Activated T-cell treated with anti-CD3 and anti-CD28 coated beads, Interleukin-2, amount 50 U/mL, for 24 hours (primary cell): Measurements from ENCODE around the gene SFN.
"Not testable (repeated sequence)": the region's sequence is repeated elsewhere in the genome, so short reads cannot be mapped to it uniquely, and the experiment has no call there.

ENCODE experiments used
- DNase-seq: peaks from one replicate; pipeline ENCODE4 v3.0.0-alpha.2; 2020
- H3K27ac Mint-ChIP-seq: 2 replicates; pipeline ENCODE4 v1.8.0; 2020; ENCODE audit warnings: mild to moderate bottlenecking, mixed read lengths
- H3K27me3 Mint-ChIP-seq: 2 replicates; pipeline ENCODE4 v1.8.0; 2020; ENCODE audit warnings: mixed read lengths
- H3K36me3 Mint-ChIP-seq: 2 replicates; pipeline ENCODE4 v1.8.0; 2020; ENCODE audit warnings: low read depth, mixed read lengths
- H3K4me1 Mint-ChIP-seq: 2 replicates; pipeline ENCODE4 v1.8.0; 2020; ENCODE audit warnings: low read depth, mixed read lengths
- H3K4me3 Mint-ChIP-seq: 2 replicates; pipeline ENCODE4 v1.8.0; 2020; ENCODE audit warnings: mild to moderate bottlenecking, moderate library complexity, mixed read lengths
- H3K9me3 Mint-ChIP-seq: 2 replicates; pipeline ENCODE4 v1.8.0; 2020; ENCODE audit warnings: mixed read lengths

The SFN gene

DNA sequence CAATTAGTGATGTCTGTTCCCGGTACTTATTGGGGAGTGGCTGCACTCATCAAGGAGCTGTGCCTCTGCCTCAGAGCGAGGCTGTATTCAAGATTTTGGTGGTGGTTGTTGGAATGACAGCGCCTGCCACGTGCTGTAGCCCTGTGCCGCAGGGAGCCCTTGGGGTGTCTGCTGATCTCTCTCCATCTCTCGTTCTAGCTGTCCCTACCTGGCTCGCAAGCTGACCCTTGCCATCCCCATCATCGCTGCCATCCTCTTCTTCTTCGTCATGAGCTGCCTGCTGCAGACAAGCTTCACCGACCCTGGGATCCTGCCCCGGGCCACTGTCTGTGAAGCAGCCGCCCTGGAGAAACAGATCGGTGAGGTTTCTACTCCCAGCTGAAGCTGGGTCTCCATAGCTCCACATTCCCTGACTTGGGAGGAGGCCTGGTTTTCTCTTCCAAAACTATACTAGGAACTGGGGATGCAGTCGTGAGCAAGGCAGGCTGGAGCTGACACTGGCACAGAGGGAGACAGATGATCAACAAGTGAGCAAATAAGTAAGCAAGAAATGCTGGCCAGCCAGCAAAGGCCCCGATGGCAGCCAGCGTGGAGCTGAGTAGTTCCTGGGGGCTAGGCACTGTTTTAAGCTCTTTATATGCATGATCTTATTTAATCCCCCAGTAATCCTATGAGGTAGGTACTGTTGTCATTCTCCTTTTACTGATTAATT, 30.5 kb upstream of the SFN start:
- Mint-ChIP-seq H3K4me1 (peaks cover 75% of the 10 kb centered on the region), H3K27me3 (no peaks in the 10 kb centered on the region), H3K9me3 (no peaks in the 10 kb centered on the region), H3K4me3 (peak overlapping the region; percentile 70), H3K36me3 (peaks cover 90% of the 10 kb centered on the region), H3K27ac (peak overlapping the region; percentile 98)
- DNase-seq: no peak

DNA sequence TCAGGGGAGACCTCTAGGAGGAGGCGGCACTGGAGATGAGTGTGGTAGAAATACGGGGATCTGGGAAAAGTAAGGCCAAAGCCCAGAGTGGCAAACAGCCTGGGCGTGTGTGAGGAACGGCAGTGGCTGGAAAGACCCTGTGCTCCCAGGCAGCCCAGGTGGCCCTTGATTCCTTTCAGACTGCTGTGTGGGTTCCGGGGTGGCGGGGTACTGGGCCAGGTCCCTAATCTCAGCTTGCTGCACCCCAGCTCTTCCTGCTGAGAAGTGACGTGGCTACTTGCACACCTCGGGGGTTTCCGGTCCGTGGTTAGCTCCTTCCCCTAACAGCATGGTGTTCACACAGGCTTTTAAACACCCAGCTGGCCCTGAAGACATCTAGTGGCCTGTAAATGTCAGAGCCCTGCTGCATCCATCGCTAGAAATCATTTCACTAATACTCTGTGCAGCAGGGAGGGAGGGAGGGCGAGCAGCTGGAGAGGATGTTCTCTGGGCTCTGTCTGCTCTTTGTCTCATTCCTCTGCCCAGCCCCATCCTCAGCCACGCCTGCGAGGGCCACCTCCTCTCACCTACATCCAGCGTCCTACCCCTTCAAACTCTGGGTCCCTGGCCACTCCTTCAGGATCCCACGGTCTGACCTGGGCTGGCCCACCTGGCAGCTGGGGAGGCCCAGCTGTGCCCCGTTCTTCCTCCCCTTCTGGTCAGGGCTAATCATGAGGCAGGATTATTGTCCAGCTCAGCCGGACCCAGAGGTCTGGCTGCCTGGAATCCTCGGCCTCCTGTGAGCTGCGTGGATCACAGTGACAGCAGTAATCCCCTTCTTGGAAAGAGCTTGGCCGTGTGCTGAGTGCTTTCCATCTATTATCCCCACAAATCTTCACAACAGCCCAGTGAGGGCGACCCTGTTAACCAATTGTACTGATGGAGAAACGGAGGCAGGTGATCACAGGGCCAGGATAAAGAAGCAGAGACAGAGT, 29.2 kb upstream of the SFN start:
- peak overlapping the region; percentile 70 for H3K4me3 Mint-ChIP-seq
- peak overlapping the region; percentile 98 for H3K27ac Mint-ChIP-seq
- H3K36me3 Mint-ChIP-seq: peaks cover 91% of the 10 kb centered on the region
- peak; percentile 82 for DNase-seq
- H3K9me3 Mint-ChIP-seq: no peaks in the 10 kb centered on the region
- H3K27me3 Mint-ChIP-seq: no peaks in the 10 kb centered on the region
- peaks cover 71% of the 10 kb centered on the region for H3K4me1 Mint-ChIP-seq

DNA sequence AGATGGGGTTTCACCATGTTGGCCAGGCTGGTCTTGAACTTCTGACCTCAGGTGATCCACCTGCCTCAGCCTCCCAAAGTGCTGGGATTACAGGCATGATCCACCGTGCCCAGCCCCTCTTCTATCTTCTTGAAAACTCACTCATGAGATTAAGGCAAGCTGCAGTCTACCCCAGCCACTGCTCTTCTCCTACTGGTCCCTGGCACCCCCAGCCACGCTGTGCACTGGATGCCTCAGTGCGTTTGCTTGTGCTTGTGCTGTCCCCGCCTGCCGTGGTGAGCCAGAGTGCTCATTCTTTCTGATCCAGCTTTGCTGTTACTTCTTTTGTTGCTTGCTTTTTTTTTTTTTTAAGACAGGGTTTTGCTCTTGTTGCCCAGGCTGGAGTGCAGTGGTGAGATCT, 25.3 kb upstream of the SFN start:
- not testable (repeated sequence) for H3K4me3 Mint-ChIP-seq, H3K9me3 Mint-ChIP-seq, H3K27me3 Mint-ChIP-seq, DNase-seq
- peaks cover 52% of the 10 kb centered on the region for H3K4me1 Mint-ChIP-seq
- peaks cover 88% of the 10 kb centered on the region for H3K36me3 Mint-ChIP-seq
- H3K27ac Mint-ChIP-seq: peak overlapping the region; percentile 71

DNA sequence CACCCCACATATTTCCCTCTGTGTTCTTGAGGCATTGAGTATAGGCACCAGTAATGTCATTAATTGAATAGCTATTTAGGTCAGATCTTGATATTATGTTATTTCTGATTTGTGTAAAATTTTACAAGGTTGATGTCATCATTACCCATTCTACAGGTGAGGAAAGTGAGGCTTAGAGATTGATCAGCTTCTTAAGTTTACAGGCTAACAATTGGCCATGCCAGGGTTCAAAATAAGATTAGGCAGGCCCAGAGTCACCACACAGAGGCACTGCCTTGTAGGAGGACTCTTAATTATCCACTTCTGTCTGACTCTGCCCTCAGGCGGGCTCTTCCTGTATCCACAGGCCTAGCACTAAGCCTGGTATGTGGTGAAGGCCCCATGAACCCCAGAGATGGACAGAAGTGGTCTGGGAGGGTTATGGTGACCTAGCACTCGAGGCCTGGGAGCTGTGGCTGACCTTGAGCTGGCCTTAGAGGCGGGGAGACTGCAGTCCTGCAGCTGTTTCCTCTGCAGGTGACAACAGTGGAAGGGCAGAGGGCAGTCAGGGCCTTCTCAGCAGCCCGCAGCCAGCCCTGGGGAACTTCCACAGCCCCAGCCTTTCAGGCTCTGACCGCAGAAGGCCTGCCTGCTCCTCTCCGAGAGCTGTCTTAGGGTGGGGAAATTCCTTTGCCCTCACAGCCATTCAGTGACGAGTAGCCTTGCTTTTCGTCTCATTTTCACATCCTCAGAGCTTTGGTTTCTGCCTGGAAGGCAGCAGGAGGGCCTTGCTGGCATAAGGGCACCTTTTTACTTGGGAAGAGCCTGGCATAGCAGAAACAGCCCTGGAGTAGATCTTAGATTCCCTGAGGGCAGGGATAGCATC, 24.2 kb upstream of the SFN start:
- Mint-ChIP-seq H3K4me3 (peak overlapping the region; percentile 12), H3K36me3 (peaks cover 86% of the 10 kb centered on the region), H3K27ac (peak overlapping the region; percentile 92), H3K27me3 (no peaks in the 10 kb centered on the region), H3K4me1 (peaks cover 43% of the 10 kb centered on the region), H3K9me3 (no peaks in the 10 kb centered on the region)
- peak; percentile 66 for DNase-seq

DNA sequence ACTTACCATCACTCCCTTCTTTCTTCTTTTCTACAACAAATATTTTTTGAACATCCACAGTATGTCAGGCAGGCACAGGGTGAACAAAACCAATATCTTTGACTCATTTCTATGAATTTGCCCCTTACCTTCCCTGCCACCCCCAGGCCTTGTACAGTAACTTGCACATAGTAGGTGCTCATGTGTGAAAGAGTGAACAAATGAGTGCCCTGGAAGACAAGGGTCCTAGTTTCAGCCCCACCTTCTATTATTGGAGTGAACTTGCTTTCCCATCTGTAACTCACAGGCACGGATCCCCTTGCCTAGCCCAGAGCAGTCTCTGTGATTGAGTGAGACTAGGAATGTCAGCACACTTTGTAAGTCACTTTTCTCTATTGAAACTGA, 23.6 kb upstream of the SFN start:
- H3K36me3 Mint-ChIP-seq: peaks cover 86% of the 10 kb centered on the region
- H3K4me1 Mint-ChIP-seq: peaks cover 41% of the 10 kb centered on the region
- H3K4me3 Mint-ChIP-seq: no peak overlapping the region
- H3K27me3 Mint-ChIP-seq: no peaks in the 10 kb centered on the region
- peak overlapping the region; percentile 92 for H3K27ac Mint-ChIP-seq
- no peaks in the 10 kb centered on the region for H3K9me3 Mint-ChIP-seq
- no peak for DNase-seq

DNA sequence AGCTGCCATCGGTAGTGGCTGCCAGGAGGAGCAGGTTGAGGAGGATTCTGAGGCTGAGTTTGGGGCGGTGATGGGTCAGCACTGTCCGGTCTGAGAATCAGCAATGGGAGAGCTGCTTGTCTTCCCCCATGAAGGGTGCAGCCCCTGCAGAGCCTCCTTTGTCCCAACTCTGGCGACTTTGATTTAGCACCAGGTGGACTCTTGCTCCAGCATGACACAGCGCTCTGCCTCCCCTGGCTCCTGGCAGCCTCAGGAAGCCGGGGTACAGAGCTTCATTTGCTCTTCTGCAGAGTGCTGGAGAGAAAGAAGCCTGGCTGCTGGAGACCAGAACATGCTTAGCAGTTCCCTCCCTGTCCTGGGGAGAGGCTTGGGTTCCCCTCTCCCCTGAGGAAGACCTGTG, 23.2 kb upstream of the SFN start:
- H3K27ac Mint-ChIP-seq: peak overlapping the region; percentile 92
- H3K4me3 Mint-ChIP-seq: no peak overlapping the region
- peaks cover 86% of the 10 kb centered on the region for H3K36me3 Mint-ChIP-seq
- no peaks in the 10 kb centered on the region for H3K9me3 Mint-ChIP-seq
- H3K27me3 Mint-ChIP-seq: no peaks in the 10 kb centered on the region
- no peak for DNase-seq
- H3K4me1 Mint-ChIP-seq: peaks cover 41% of the 10 kb centered on the region

DNA sequence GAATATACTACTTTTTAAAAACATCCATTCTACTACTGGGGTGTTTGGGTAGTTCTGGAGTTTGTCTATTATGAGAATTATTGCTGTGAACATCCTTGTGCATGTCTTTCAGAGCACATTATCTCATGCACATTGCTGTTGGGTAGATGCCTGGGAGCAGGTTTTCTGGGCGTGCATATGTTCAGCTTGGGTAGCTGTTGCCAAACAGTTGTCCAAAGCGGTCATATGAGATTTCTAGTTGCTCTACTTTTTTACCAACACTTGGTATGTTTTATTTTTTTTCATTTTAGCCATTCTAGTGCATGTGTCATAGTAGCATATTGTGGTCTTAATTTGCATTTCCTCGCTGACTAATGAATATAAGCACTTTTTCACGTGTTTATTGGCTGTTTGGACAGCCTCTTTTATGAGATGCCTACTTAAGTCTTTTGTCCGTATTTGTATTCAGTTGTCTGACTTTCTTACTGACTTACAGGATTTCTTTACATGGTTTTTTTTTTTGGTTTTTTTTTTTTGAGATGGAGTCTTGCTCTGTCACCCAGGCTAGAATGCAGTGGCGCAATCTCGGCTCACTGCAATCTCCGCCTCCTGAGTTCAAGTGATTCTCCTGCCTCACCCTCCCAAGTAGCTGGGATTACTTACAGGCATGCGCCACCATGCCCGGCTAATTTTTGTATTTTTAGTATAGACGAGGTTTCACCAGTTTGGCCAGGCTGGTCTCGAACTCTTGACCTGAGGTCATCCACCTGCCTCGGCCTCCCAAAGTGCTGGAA, 18.3 kb upstream of the SFN start:
- H3K36me3 Mint-ChIP-seq: peaks cover 85% of the 10 kb centered on the region
- no peak overlapping the region for H3K4me3 Mint-ChIP-seq
- no peaks in the 10 kb centered on the region for H3K9me3 Mint-ChIP-seq
- H3K27ac Mint-ChIP-seq: no peak overlapping the region
- peaks cover 21% of the 10 kb centered on the region for H3K4me1 Mint-ChIP-seq
- no peak for DNase-seq
- H3K27me3 Mint-ChIP-seq: no peaks in the 10 kb centered on the region

DNA sequence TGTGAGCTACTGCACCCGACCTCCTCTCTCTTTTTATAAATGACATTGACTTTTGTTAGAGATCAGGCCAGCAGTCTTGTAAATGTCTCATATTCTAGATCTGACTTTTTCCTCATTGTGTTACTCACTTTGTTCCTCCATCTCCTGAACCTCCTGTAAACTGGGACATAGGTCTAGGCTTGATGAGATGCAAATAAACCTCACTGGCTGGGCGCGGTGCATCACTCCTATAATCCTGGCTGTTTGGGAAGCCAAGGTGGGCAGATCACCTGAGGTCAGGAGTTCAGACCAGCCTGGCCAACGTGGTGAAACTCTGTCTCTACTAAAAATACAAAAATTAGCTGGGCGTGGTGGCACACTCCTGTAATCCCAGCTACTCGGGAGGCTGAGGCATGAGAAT, 15.1 kb upstream of the SFN start:
- not testable (repeated sequence) for H3K9me3 Mint-ChIP-seq, H3K4me3 Mint-ChIP-seq, H3K27me3 Mint-ChIP-seq, DNase-seq
- peaks cover 12% of the 10 kb centered on the region for H3K4me1 Mint-ChIP-seq
- H3K36me3 Mint-ChIP-seq: peaks cover 89% of the 10 kb centered on the region
- peak overlapping the region; percentile 70 for H3K27ac Mint-ChIP-seq

DNA sequence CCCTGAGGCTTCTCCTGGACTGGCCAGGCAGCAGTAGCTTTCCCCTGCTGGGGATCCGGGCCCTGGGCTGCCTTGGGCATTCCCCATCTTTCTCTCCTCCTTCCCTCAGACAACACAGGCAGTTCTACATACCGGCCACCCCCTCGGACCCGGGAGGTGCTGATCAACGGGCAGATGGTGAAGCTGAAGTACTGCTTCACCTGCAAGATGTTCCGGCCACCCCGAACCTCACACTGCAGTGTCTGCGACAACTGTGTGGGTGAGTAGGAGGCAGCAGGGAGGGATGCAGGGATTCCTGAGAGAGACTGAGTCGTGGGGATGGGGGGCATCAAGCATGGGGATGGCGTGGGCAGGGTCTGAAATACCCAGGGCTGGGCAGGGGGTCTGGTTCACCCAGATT, 14.4 kb upstream of the SFN start:
- peaks cover 12% of the 10 kb centered on the region for H3K4me1 Mint-ChIP-seq
- H3K36me3 Mint-ChIP-seq: peaks cover 92% of the 10 kb centered on the region
- peak overlapping the region; percentile 61 for H3K27ac Mint-ChIP-seq
- no peak for DNase-seq
- H3K4me3 Mint-ChIP-seq: no peak overlapping the region
- H3K27me3 Mint-ChIP-seq: no peaks in the 10 kb centered on the region
- H3K9me3 Mint-ChIP-seq: no peaks in the 10 kb centered on the region

DNA sequence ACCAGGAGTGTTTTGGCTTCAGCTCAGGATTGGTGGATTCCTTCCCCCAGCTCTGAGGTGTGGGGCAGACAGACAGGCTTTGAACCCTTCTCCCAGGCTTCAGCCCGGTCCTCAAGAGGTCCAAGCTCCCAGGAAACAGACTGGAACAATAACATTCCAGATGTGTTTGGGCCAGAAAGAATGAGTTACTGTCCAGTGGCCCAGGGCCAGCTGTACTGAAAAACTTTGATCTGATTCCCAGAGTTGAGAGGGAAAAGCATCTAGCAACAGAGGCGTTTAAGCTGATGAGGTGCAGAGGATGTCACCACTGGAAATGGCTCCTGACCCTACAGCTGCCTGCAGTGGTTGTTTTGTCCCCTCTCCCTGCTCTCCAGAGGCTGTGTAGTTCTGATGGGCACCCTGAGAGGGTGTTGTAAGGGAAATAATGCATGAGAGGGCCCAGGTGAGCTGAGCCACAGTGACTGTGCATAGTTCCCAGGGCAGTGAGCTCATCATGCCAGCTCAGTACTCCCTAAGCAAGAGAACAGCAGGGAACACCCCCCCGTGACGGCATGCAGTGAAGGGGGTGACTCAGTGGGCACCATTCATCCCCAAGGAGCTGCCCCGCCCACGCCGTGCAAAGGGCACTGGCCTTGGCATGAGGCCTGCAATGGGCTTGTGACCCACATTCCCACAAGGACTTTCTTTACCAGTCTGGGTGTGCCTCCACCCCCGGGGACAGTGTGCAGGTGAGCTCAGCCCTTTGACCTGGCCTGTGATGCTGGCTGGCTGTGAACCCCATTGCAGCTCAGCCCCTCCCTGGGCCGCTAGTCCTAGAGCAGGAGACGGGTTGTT, 13.8 kb upstream of the SFN start:
- Mint-ChIP-seq H3K4me1 (peaks cover 9% of the 10 kb centered on the region), H3K9me3 (no peaks in the 10 kb centered on the region), H3K27ac (peak overlapping the region; percentile 57), H3K27me3 (no peaks in the 10 kb centered on the region), H3K36me3 (peaks cover 92% of the 10 kb centered on the region), H3K4me3 (no peak overlapping the region)
- no peak for DNase-seq

DNA sequence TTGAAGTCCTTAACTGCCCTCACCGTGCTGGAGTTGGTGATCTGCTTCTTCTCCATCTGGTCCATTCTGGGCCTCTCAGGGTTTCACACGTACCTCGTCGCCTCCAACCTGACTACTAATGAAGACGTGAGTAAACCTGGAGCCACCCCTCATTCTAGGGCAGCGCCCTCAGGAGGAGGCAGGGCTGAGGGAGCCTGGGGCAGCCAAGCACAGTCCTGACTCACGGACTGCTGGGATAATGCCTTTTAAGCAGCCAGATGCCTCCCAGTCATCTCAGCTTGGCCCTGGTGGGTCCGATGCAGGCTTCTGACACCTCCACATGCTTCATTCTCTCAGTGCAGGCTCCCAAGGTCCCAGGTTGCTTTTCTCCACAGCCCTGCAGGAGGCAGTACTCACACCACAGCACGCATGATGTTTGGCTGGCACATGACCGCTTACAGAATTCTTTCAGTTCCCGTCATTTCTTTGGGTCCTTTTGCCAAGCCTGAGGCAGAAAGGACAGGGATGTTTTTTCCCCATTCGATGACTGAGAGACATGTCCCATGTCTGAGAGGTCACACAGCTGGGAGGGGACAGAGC, 11.8 kb upstream of the SFN start:
- Mint-ChIP-seq H3K36me3 (peaks cover 99% of the 10 kb centered on the region), H3K27ac (no peak overlapping the region), H3K4me3 (no peak overlapping the region), H3K4me1 (no peaks in the 10 kb centered on the region), H3K27me3 (no peaks in the 10 kb centered on the region), H3K9me3 (no peaks in the 10 kb centered on the region)
- DNase-seq: no peak

DNA sequence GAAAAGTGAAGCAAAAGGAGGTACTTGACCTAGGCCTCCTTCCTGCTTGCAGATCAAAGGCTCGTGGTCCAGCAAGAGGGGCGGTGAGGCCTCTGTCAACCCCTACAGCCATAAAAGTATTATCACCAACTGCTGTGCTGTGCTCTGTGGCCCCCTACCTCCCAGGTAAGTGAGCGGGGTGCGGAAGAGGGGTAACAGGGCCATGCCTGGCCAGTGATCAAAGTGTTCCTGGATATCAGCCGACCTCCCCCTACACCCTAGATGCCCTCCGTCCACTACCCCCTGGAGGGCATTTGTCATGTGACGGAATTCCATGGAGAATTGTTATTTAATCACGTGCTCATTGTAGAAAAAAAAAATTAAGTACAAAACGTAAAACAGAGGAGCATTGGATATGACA, 10.2 kb upstream of the SFN start:
- Mint-ChIP-seq H3K27ac (no peak overlapping the region), H3K27me3 (no peaks in the 10 kb centered on the region), H3K9me3 (no peaks in the 10 kb centered on the region), H3K4me3 (no peak overlapping the region), H3K4me1 (no peaks in the 10 kb centered on the region), H3K36me3 (peaks cover 100% of the 10 kb centered on the region)
- no peak for DNase-seq

DNA sequence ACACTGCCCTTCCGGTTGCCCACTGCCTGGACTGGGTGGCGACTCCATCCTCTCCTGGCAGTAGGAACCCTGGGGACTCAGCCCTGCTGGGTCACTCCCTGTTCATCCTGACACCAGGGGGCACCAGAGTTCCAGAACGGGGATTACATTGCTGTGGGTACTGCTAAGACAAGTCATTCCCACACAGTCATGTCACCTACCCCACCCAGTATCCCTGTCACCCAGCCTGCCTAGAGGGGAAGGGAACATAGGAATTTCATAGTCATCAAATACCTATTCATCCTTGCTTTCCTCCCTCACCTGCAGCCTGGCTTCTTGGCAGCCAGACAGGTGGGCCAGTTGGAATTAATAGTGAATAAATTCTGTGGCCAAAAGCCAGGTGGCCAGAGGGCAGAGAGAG, 9.8 kb upstream of the SFN start:
- DNase-seq: peak; percentile 82
- Mint-ChIP-seq H3K36me3 (peaks cover 98% of the 10 kb centered on the region), H3K27ac (no peak overlapping the region), H3K4me3 (no peak overlapping the region), H3K27me3 (no peaks in the 10 kb centered on the region), H3K4me1 (no peaks in the 10 kb centered on the region), H3K9me3 (no peaks in the 10 kb centered on the region)
